Measurements from ENCODE around the gene ARPC3.

- TF ChIP-seq YY1 (IDR thresholded peaks at IDR 0.05; ENCODE audit: insufficient read depth, insufficient read length) (no peak), ZNF274 (IDR thresholded peaks at IDR 0.05; ENCODE audit: low read depth, low read length) (no peak)
Measured at GRCh38 chr12:110465024-110465423, 14.9 kb upstream of the ARPC3 start.

Data from NT2/D1 (cell line).